ENCODE measurements around the gene GGT1. TPM values are rescaled to one million over a fixed set of nuclear protein-coding genes. Genes with fewer than 3 reads are reported as not detected.

GGT1 gene
- total and polyA plus RNA-seq, 2 experiments from 2014 or later = 6.6 to 7.4 TPM

DNA sequence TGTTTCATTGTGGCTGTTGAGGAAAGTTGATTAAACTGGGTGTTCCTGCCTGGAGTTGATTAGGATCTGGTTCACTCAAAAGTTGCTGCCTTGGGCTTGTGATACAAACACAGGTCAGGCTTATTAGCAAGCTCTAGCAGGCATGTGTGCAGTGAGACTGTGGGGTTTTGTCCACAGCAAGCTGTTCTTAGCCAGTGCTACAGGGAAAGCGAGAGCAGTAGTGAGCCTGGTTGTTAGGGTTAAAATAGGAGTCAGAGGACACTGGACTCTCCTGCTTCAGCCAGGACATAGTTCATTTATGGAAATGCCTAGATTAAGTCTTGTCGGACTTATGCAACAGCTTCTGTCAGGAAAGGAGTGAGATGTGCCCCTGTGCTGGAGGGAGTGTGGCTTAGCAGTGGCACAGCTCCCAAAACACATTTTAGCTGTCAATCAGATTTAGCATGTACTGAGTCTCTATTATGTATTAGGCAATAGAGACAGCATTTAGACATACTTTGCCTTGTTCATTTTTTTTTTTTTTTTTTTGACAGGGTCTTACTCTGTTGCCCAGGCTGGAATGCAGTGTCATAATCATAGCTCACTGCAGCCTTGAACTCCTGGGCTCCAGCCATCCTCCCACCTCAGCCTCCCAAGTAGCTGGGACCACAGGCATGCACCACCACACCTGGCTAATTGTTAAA lies 38.5 kb upstream of the GGT1 start (continued):
- TF ChIP-seq, protein P1, sequence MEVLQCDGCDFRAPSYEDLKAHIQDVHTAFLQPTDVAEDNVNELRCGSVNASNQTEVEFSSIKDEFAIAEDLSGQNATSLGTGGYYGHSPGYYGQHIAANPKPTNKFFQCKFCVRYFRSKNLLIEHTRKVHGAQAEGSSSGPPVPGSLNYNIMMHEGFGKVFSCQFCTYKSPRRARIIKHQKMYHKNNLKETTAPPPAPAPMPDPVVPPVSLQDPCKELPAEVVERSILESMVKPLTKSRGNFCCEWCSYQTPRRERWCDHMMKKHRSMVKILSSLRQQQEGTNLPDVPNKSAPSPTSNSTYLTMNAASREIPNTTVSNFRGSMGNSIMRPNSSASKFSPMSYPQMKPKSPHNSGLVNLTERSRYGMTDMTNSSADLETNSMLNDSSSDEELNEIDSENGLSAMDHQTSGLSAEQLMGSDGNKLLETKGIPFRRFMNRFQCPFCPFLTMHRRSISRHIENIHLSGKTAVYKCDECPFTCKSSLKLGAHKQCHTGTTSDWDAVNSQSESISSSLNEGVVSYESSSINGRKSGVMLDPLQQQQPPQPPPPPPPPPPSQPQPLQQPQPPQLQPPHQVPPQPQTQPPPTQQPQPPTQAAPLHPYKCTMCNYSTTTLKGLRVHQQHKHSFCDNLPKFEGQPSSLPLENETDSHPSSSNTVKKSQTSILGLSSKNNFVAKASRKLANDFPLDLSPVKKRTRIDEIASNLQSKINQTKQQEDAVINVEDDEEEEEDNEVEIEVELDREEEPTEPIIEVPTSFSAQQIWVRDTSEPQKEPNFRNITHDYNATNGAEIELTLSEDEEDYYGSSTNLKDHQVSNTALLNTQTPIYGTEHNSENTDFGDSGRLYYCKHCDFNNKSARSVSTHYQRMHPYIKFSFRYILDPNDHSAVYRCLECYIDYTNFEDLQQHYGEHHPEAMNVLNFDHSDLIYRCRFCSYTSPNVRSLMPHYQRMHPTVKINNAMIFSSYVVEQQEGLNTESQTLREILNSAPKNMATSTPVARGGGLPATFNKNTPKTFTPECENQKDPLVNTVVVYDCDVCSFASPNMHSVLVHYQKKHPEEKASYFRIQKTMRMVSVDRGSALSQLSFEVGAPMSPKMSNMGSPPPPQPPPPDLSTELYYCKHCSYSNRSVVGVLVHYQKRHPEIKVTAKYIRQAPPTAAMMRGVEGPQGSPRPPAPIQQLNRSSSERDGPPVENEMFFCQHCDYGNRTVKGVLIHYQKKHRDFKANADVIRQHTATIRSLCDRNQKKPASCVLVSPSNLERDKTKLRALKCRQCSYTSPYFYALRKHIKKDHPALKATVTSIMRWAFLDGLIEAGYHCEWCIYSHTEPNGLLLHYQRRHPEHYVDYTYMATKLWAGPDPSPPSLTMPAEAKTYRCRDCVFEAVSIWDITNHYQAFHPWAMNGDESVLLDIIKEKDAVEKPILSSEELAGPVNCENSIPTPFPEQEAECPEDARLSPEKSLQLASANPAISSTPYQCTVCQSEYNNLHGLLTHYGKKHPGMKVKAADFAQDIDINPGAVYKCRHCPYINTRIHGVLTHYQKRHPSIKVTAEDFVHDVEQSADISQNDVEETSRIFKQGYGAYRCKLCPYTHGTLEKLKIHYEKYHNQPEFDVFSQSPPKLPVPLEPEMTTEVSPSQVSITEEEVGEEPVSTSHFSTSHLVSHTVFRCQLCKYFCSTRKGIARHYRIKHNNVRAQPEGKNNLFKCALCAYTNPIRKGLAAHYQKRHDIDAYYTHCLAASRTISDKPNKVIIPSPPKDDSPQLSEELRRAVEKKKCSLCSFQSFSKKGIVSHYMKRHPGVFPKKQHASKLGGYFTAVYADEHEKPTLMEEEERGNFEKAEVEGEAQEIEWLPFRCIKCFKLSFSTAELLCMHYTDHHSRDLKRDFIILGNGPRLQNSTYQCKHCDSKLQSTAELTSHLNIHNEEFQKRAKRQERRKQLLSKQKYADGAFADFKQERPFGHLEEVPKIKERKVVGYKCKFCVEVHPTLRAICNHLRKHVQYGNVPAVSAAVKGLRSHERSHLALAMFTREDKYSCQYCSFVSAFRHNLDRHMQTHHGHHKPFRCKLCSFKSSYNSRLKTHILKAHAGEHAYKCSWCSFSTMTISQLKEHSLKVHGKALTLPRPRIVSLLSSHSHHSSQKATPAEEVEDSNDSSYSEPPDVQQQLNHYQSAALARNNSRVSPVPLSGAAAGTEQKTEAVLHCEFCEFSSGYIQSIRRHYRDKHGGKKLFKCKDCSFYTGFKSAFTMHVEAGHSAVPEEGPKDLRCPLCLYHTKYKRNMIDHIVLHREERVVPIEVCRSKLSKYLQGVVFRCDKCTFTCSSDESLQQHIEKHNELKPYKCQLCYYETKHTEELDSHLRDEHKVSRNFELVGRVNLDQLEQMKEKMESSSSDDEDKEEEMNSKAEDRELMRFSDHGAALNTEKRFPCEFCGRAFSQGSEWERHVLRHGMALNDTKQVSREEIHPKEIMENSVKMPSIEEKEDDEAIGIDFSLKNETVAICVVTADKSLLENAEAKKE (CRISPR knock-in tag; IDR thresholded peaks at IDR 0.05) = no peak
- TF ChIP-seq CREB1 (CRISPR knock-in tag; IDR thresholded peaks at IDR 0.05; ENCODE audit: low read depth) (no peak), ZNF331 (CRISPR knock-in tag; IDR thresholded peaks at IDR 0.05; ENCODE audit: low read depth) (no peak), EZH2 (IDR thresholded peaks at IDR 0.05; ENCODE audit: low read depth, unreplicated experiment) (no peak), EZH2phosphoT487 (IDR thresholded peaks at IDR 0.05; ENCODE audit: unreplicated experiment) (no peak), JUNB (IDR thresholded peaks at IDR 0.05; ENCODE audit: unreplicated experiment) (no peak)
- TF ChIP-seq, protein P2, sequence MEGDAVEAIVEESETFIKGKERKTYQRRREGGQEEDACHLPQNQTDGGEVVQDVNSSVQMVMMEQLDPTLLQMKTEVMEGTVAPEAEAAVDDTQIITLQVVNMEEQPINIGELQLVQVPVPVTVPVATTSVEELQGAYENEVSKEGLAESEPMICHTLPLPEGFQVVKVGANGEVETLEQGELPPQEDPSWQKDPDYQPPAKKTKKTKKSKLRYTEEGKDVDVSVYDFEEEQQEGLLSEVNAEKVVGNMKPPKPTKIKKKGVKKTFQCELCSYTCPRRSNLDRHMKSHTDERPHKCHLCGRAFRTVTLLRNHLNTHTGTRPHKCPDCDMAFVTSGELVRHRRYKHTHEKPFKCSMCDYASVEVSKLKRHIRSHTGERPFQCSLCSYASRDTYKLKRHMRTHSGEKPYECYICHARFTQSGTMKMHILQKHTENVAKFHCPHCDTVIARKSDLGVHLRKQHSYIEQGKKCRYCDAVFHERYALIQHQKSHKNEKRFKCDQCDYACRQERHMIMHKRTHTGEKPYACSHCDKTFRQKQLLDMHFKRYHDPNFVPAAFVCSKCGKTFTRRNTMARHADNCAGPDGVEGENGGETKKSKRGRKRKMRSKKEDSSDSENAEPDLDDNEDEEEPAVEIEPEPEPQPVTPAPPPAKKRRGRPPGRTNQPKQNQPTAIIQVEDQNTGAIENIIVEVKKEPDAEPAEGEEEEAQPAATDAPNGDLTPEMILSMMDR (conservative IDR thresholded peaks at IDR 0.05; ENCODE audit: low read depth in 2 of 2) = no peak

DNA sequence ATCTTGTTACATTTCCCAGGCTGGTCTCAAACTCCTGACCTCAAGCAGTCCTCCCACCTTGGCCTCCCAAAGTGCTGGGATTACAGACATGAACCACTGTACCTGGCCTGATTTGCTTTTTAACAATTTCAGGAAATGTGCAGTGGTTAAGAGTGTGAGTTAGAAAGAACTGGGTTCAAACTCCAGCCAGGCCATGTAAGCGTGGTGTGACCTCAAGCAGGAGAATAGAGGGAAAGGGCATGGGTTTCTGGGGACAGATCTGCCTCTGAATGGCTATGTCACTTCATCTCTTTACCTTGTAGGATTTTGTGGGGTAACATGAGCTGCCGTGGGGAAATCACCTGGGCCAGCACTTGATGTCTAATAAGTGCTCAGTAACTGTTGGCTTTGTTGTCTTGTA lies 37.9 kb upstream of the GGT1 start:
- TF ChIP-seq CREB1 (CRISPR knock-in tag; IDR thresholded peaks at IDR 0.05; ENCODE audit: low read depth) (no peak), POLR2AphosphoS5 (IDR thresholded peaks at IDR 0.05; ENCODE audit: low read depth) (no peak), EZH2 (IDR thresholded peaks at IDR 0.05; ENCODE audit: low read depth, unreplicated experiment) (no peak), NANOG (IDR thresholded peaks at IDR 0.05; ENCODE audit: borderline replicate concordance) (no peak)
- no peaks in the 10 kb centered on the region for H3K27me3 ChIP-seq (ENCODE audit: insufficient read depth)
- H3K9me2 ChIP-seq (ENCODE audit: insufficient read depth) = no peaks in the 10 kb centered on the region
- H3K4me3 ChIP-seq = no peak overlapping the region
- H3K9me3 Mint-ChIP-seq = no peaks in the 10 kb centered on the region
- H3K4me1 Mint-ChIP-seq = no peaks in the 10 kb centered on the region
- 0 out of 2 replicates have a peak, but pooled peaks cover 5% of the 10 kb centered on the region for H3F3A ChIP-seq (replicated peaks; ENCODE audit: low read depth)
- H4K20me1 ChIP-seq (replicated peaks; ENCODE audit: insufficient read depth) = peaks cover 64% of the 10 kb centered on the region
- no peaks in the 10 kb centered on the region for H3K27me3 Mint-ChIP-seq (ENCODE audit: insufficient read depth, low read depth, poor library complexity)
- H3K4me2 ChIP-seq = no peak overlapping the region
- no peak for DNase-seq (ENCODE audit: low spot score)
- no peak overlapping the region for H2AFZ ChIP-seq
- peaks cover 86% of the 10 kb centered on the region for H3K79me2 ChIP-seq (replicated peaks; ENCODE audit: insufficient read depth)
- H3K4me3 Mint-ChIP-seq = no peak overlapping the region
- no peak overlapping the region for H3K27ac ChIP-seq (ENCODE audit: low read depth)
- no peak overlapping the region for H3K27ac Mint-ChIP-seq
- peaks cover 59% of the 10 kb centered on the region for H3K36me3 Mint-ChIP-seq (ENCODE audit: low read depth)
- peaks cover 35% of the 10 kb centered on the region for H3K36me3 ChIP-seq (ENCODE audit: insufficient read depth)
- ATAC-seq = no peak
- no peaks in the 10 kb centered on the region for H3K4me1 ChIP-seq (ENCODE audit: insufficient read depth)
